ENCODE measurements around the gene JPH2.

GRCh38 chr20:44084439-44084838 is 102.5 kb downstream of the JPH2 start:
- TF ChIP-seq GTF2I (CRISPR knock-in tag; conservative IDR thresholded peaks at IDR 0.05) = no peak
- no peak for TF ChIP-seq ZBTB43 (CRISPR knock-in tag; IDR thresholded peaks at IDR 0.05)
- TF ChIP-seq ATF6 (CRISPR knock-in tag; IDR thresholded peaks at IDR 0.05) = no peak
- no peak for TF ChIP-seq CDX4 (CRISPR knock-in tag; IDR thresholded peaks at IDR 0.05; ENCODE audit: borderline replicate concordance)
- TF ChIP-seq IRF2 (CRISPR knock-in tag; IDR thresholded peaks at IDR 0.05; ENCODE audit: borderline replicate concordance, low read depth) = no peak
- no peak for TF ChIP-seq ZNF281 (CRISPR knock-in tag; IDR thresholded peaks at IDR 0.05)
- no peak for TF ChIP-seq ZBTB21 (CRISPR knock-in tag; IDR thresholded peaks at IDR 0.05; ENCODE audit: borderline replicate concordance)
- no peak for TF ChIP-seq ATF3 (CRISPR knock-in tag; conservative IDR thresholded peaks at IDR 0.05)
- no peak for TF ChIP-seq TEAD4 (CRISPR knock-in tag; IDR thresholded peaks at IDR 0.05)
- no peak for TF ChIP-seq CTCF (IDR thresholded peaks at IDR 0.05)
- no peak for TF ChIP-seq ZNF317 (CRISPR knock-in tag; IDR thresholded peaks at IDR 0.05; ENCODE audit: borderline replicate concordance, low read depth)
- TF ChIP-seq CREB1 (CRISPR knock-in tag; IDR thresholded peaks at IDR 0.05) = no peak
- TF ChIP-seq FOXJ3 (CRISPR knock-in tag; IDR thresholded peaks at IDR 0.05; ENCODE audit: borderline replicate concordance) = no peak

All from WTC11 (cell line).